ENCODE measurements around the gene DALRD3. TPM values are rescaled to one million over a fixed set of nuclear protein-coding genes. Genes with fewer than 3 reads are reported as not detected.

Gene DALRD3
- total RNA-seq, 4 donors from 2014 or later, result 35.7 to 48.6 (median 43.8) TPM

DNA sequence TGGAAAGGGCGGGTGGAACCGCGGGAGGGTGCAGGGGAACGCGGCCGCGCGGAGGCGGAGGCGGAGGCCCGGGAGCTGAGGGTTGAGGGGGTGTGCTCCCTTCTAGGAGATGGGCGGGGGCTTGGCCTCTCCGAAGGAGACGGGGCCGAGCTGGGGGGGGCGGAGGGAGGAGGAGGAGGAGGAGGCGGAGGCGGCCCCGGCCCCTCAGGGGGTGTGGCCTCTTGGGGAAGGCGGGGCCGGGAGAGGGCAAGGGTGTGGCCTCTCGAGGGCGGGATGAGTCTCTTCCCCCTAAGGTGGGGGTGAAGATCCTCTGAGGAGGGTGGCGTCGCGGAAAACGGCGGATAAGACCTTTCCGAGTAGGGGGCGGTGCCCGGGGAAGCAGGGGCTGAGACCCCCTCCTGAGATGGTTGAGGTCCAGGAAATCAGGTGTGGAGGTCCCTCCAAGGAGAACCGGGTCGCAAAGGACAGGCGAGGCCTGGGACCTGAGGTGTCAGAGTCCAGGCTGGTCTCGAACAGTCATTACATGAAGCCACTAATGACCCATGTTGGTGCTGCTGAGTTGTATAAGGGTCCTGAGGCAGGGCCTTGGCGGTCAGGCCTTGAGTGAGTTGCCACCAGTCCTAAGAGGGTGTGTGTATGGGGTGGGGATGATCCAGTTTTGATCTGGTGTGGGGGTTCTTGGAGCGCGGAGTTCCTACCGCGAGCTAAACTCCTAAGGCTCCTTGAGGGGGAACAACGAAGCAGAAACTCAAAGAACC is 10.4 kb downstream of the DALRD3 start:
- 12 to 13% methylated on average over 36 to 40 of the region's 41 CpGs for WGBS, 2 donors
- Histone ChIP-seq H3K9me3 (no peaks in the 10 kb centered on the region), H3K4me1 (peaks cover 0 to 34% (median 11%) of the 10 kb centered on the region in 4 donors), H3K27me3 (no peaks in the 10 kb centered on the region), H3K4me3 (peak overlapping the region; percentile 80 to 98 (median 87)), H3K36me3 (peaks cover 0 to 33% (median 0%) of the 10 kb centered on the region in 3 donors), H3K27ac (peak overlapping the region; percentile 97 to 99 (median 98))
- TF ChIP-seq, protein P1, sequence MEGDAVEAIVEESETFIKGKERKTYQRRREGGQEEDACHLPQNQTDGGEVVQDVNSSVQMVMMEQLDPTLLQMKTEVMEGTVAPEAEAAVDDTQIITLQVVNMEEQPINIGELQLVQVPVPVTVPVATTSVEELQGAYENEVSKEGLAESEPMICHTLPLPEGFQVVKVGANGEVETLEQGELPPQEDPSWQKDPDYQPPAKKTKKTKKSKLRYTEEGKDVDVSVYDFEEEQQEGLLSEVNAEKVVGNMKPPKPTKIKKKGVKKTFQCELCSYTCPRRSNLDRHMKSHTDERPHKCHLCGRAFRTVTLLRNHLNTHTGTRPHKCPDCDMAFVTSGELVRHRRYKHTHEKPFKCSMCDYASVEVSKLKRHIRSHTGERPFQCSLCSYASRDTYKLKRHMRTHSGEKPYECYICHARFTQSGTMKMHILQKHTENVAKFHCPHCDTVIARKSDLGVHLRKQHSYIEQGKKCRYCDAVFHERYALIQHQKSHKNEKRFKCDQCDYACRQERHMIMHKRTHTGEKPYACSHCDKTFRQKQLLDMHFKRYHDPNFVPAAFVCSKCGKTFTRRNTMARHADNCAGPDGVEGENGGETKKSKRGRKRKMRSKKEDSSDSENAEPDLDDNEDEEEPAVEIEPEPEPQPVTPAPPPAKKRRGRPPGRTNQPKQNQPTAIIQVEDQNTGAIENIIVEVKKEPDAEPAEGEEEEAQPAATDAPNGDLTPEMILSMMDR (IDR thresholded peaks at IDR 0.05), result no peak
- TF ChIP-seq POLR2A (IDR thresholded peaks at IDR 0.05) (no peak), EP300 (IDR thresholded peaks at IDR 0.05) (no peak)
- peak; percentile 77 for DNase-seq (ENCODE audit: low spot score in 2 of 2)

DNA sequence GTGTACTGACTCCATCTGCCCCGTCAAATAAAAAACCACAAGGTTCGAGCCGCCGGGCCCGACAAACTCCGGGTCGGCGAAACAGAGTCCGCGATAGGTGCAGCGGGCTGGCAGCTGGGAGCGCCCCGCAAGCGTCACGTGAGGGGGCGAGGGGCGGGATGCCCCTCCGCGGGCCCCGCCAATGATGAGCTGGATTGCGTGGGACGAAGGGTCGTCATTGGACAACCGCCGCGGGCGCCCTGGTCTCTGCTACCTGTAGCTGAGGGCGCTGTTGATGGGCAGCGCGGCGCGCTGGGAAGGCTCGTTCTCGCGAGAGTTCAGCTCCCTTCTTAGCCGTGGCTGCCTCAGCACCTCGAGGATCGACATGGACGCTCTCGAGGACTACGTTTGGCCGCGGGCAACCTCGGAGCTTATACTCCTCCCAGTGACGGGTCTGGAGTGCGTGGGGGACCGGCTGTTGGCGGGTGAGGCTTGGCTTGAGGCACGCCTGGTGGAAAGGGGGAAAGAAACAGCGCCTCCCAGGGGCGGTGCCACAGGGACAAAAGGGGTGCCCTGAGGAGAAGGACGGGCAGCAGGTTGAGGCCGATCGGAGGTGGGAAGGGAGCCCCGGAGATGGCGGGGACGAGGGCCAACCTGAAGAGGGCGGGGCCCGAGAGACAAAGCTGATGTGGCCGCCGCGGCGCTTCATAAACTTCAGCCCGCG is 11.2 kb downstream of the DALRD3 start, which contains the start of gene WDR6:
Gene WDR6 (plus strand): TSS at position 324 of the 703 bp plus-strand sequence. CDS start 41 bp downstream, at position 365.
- Histone ChIP-seq H3K36me3 (peaks cover 0 to 33% (median 0%) of the 10 kb centered on the region in 3 donors), H3K9me3 (no peaks in the 10 kb centered on the region), H3K4me1 (peaks cover 0 to 29% (median 11%) of the 10 kb centered on the region in 4 donors), H3K4me3 (peak within 1 kb of the TSS; percentile 80 to 98 (median 87)), H3K27ac (peak within 1 kb of the TSS; percentile 97 to 99 (median 98)), H3K27me3 (no peaks in the 10 kb centered on the region)
- TF ChIP-seq EP300 (IDR thresholded peaks at IDR 0.05), result peak; percentile 65 to 94
- TF ChIP-seq, protein P1 (IDR thresholded peaks at IDR 0.05), result peak; percentile 41 to 78 (median 59)
- peak; percentile 30 to 81 for TF ChIP-seq POLR2A (IDR thresholded peaks at IDR 0.05)
- 0% methylated on average over 44 to 54 of the region's 65 CpGs for WGBS, 2 donors
- peak; percentile 94 to 95 for DNase-seq (ENCODE audit: low spot score in 2 of 2)

DNA sequence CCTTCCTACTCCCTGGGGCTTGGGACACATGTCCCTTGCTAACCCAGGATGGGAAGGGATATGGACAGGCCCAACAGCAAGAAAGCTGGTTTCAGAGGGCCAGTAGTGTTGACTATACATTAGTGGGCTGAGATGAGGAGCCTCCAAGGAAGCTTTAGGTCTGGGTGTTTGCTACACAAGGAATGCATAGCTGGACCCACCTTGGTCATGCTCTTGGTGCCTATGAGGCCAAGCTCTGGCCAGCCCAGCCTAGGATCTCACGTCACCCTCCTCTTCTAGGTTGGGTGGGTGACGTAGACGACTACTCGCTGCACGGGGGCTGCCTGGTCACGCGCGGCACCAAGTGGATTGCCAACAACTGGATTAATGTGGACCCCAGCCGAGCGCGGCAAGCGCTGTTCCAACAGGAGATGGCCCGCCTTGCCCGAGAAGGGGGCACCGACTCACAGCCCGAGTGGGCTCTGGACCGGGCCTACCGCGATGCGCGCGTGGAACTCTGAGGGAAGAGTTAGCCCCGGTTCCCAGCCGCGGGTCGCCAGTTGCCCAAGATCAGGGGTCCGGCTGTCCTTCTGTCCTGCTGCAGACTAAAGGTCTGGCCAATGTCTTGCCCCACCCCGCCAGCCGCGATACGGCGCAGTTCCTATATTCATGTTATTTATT is 11.8 kb downstream of the DALRD3 start:
- no peak for DNase-seq (ENCODE audit: low spot score in 2 of 2)
- H3K4me3 ChIP-seq, result peak overlapping the region; percentile 80 to 98 (median 87)
- H3K27me3 ChIP-seq, result no peaks in the 10 kb centered on the region
- peaks cover 0 to 28% (median 11%) of the 10 kb centered on the region in 4 donors for H3K4me1 ChIP-seq
- WGBS, 2 donors, result 3% methylated on average over 21 of the region's 32 CpGs; no CpG with 5 or more reads in 1 of the 2 donors
- no peak for TF ChIP-seq EP300 (IDR thresholded peaks at IDR 0.05)
- TF ChIP-seq, protein P1 (IDR thresholded peaks at IDR 0.05), result no peak
- peak overlapping the region; percentile 97 to 99 (median 98) for H3K27ac ChIP-seq
- no peaks in the 10 kb centered on the region for H3K9me3 ChIP-seq
- peaks cover 0 to 33% (median 0%) of the 10 kb centered on the region in 3 donors for H3K36me3 ChIP-seq

DNA sequence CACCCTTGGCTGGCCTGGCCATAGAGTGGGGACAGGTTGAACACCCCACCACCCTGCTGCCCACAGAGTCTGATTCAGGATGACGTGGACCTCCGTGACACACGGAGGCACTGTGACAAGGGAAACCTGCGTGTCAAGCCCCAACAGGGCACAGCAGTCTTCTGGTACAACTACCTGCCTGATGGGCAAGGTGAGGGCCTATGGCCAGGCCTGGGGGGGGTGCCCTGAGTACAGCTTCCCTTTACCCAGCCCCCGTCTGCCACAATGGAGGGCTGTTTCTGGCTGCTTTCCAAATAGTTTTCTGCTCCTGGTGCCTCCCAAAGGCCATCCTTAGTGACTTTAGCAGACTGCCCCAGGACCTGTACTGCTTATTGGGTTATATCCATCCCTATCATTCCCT is 12.4 kb downstream of the DALRD3 start:
- TF ChIP-seq, protein P1 (IDR thresholded peaks at IDR 0.05), result no peak
- TF ChIP-seq EP300 (IDR thresholded peaks at IDR 0.05) (no peak), POLR2A (IDR thresholded peaks at IDR 0.05) (no peak)
- Histone ChIP-seq H3K36me3 (peaks cover 0 to 29% (median 0%) of the 10 kb centered on the region in 3 donors), H3K4me1 (peaks cover 0 to 28% (median 11%) of the 10 kb centered on the region in 4 donors), H3K27ac (peak overlapping the region; percentile 97 to 99 (median 98)), H3K9me3 (no peaks in the 10 kb centered on the region), H3K27me3 (no peaks in the 10 kb centered on the region), H3K4me3 (peak overlapping the region in 1 of 4 donors; percentile 80)
- no peak for DNase-seq (ENCODE audit: low spot score in 2 of 2)
- 84 to 94% methylated on average over 5 of the region's 5 CpGs for WGBS, 2 donors
